GM19023 (cell line): ENCODE results near the gene AMBP.

Source experiments
- ATAC-seq: cut with Tn5 transposase; IDR thresholded peaks from one replicate; pipeline ENCODE4 v1.9.1; 2021; ENCODE audit warnings: mild to moderate bottlenecking, moderate library complexity; ENCODE audit not compliant: unreplicated experiment

AMBP gene

GRCh38 chr9:114033397-114034103, 44.5 kb downstream of the AMBP start:
- no peak for ATAC-seq

- no peak for ATAC-seq
Measured at GRCh38 chr9:114031948-114032840, 45.9 kb downstream of the AMBP start.

DNA sequence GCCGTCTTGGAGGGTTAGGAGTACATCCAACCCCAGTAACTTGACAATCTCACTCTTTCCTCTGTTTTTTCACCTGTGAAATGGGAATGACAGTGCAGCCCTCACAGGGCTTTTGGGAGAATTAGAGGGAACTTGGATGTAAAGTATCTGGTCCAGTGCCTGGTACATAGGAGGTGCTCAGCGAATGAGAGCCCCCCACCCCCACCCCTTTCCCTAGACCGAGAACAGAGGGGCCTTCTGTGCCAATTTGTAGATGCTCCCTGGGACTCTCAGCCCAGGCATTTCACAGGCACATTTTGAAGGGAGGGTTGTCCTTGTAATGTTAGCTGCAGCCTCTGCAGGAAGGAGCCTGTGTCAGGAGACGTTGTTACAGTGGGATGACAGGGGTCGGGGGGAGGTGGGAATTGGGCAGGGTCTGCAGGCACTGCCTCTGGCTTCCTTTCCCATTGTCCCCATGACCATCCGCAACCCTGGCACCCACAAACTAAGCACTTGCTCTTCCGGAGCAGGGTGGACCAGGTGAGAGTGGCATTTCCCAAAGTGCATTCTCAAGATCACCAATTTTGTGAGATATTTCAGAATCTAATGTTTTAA, 47.0 kb downstream of the AMBP start:
- ATAC-seq: no peak

DNA sequence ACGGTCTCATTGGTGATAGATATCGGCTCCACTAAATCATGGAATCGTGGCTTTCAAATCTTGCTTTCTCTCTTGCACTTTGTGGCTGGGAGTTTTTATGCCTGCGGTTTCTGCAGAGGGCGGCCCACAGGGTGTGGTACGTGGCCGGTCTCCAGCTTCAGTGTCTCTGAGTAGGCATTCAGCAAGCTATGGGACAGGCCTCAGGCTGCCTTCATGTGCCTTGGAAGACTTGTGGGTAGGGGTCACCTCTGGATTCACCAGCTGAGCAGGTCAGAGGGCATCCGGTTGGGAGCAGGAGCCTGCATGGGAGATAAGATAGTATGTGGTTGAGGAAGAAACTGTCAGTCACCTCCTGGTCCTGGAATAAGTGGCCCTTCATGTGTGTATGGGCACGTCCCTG, 47.7 kb downstream of the AMBP start:
- ATAC-seq: no peak

GRCh38 chr9:114029311-114030170, 48.6 kb downstream of the AMBP start:
- no peak for ATAC-seq

DNA sequence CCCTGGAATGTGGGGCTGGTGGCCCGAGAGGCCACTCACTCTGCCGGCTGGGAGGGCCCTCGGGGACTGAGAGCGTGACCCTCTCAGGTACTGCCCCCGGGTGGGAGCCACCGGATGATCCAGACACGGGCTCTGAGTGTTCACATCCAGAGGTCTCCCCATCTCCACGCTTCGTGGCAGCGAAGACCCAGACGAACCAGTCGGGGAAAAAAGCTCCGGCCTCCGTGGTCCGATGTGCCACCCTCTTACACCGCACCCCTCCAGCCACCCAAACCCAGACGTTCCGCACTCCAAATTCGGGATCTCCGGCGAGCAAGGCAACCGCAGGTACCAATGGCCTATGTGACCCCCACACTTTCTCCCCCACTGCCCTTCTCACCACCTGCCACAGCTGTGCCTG, 49.5 kb downstream of the AMBP start:
- no peak for ATAC-seq

DNA sequence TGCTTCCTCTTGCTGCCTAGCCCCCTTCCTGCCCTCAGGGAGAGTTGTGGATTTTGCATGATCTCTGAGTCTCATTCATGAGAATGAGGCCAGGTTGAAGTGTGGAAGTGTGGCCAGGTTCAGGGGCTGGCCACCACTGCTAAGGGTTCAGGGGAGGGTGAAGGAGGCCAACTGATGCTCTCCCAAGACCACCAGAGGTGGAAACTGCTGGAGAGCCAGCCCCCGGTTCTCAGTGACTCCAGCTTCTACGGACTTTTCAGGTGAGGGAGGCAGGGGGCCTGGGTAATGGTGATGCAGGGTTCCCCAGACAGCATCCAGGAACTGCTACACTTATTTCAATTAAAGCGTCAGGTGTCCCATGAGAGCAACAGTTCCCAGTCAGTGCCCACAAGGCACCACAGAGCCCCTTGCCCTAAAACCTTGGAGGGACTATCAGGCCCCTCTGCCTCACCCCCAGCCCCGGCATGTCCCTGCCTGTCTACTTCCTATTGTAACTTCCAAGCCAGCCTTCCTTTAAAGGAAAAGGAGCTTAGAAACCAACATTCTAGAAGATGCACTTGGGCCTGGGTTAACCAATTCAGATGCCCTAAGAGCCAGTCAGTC, 50.1 kb downstream of the AMBP start:
- no peak for ATAC-seq

DNA sequence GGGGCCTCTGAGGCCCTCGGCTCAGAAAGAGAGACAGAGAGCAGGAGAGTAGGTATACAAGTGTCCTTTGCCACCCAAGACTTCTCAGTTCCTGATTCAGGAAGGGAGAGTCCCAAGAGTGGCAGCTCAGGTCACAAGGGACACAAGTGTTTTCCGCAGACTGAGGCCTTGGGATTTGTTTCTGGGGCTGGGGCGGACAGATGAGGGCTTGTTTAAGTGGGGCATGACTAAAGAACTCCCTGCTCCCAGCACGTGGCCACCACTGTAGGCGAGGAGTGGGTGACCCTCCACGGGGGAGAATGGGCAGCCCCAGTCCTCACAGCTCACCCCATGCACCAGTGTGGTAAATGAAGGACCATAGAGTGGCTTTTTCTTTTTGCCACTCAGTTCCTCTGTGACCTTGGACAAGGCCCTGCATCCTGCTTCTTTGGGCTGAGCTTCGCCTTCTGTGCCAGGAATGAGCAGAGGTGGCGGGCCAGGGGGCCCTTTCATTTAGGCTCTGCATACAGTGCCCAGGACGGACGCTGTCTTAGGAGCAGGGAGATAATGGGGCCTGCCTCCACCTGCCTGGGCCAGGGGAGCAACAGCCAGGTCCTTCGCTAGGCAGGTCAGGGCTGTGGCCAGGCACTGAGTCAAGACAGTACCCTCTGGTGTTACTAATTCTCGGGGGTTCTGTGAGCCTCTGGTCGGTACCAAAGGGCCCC, 50.8 kb downstream of the AMBP start:
- no peak for ATAC-seq

- ATAC-seq: no peak
Measured at GRCh38 chr9:114026335-114026734, 51.8 kb downstream of the AMBP start.

- ATAC-seq: no peak
Measured at GRCh38 chr9:114025760-114026159, 52.3 kb downstream of the AMBP start.

DNA sequence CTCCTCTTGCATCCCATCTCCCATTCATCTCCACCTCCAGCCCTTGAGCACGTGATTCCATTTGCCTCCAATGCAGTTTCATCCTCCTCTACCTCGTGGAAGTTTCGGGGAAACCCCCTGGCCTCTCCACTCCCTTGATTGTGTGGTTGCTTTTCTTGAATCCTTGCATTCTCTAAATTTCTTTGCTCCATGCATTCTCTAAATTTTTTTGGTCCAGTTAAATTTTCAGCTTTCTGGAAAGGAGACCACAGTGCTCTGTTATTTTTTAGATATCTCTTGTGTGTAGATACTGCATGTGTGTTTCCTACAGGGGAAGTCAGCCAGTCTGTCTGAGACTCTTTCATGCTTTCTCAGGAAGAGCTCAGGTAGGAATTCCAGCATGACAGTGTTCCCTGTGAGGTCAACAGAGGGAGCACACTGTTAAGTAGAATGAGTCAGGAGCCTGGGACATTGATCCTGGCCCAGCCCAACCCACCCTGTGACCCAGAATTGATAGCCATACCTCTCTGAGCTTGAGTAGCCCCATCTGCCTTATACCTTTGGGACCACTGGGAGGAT, 52.8 kb downstream of the AMBP start:
- no peak for ATAC-seq

DNA sequence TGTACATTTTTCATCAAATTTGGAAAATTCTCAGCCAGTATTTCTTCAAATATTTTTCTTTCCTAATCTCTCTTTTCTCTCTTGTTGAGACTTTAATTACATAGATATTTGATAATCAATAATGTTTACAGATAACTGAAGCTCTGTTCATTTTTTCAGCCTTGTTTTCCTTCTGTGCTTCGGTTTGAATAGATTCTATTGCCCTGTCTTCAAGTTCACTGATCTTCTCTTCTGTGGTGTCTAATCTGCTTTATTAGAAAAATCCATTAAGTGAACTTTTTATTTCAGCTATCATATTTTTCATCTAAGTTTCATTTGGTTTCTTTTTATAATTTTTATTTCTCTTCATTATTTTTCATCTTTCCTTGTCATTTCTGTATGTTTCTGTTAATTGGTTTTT, 54.1 kb downstream of the AMBP start:
- no peak for ATAC-seq

DNA sequence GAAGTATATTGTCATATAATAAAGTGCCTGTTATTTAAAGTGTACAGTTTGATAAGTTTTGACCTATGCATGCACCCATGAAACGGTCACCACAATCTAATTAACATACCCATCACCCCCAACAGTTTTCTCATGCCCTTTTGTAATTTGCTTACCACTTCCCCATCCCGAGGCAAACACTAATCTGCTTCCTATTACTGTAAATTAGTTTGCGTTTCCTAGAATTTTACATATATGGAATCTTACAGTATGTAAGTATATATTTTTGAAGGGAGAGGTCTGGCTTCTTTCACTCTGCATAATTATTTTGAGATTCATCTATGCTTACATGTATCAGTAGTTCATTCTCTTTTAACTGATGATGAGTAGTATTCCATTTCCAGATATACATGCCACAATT, 56.5 kb downstream of the AMBP start:
- no peak for ATAC-seq

DNA sequence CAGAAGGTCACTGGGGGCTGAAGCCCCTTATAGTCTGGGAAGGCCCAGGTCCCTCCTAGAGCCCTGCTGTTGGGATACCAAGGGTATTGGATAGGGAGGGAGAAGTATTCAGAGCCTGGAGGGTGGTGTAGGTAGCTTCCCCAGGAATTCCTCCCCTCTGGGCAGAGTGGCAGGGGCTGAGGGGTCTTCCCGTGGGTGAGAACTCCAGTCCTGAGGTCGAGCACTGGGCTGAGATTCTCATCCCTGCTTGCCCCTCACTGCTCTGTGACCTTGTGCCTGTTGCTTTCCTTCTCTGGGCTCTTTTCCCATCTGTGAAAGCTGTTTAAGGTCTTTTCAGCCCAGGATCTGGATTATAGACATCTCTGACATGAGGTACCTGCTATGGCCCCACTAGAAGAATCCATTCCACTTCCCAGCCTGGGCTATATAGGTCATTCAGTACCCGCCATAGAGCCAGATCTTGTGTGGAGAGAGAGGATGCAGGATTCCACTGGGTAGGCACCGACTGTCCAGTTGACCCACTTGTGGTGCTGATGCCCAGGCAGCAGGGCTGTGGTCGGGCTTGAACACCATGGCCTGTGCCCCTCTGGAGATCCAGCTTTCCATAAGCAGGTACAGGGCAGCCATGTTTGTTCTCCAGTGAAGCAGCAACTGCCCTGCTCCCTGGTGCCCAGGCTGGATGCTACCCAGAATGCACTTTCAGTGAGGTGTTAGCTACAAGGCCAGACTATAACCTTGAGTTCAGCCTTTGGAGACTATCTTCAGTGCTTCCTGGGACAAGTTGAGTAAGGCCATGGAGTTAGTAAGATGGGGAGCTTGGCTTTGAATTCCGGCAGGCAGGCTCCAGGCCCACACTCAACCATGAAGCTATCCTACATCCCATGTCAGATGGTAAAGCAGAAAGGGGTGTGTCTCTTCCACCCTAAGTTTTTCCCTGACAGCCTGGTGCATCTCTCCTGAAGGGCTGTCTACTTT, 60.1 kb downstream of the AMBP start:
- ATAC-seq: no peak

GRCh38 chr9:114016629-114017423, 61.3 kb downstream of the AMBP start:
- no peak for ATAC-seq

GRCh38 chr9:114016101-114016500, 62.0 kb downstream of the AMBP start:
- no peak for ATAC-seq

DNA sequence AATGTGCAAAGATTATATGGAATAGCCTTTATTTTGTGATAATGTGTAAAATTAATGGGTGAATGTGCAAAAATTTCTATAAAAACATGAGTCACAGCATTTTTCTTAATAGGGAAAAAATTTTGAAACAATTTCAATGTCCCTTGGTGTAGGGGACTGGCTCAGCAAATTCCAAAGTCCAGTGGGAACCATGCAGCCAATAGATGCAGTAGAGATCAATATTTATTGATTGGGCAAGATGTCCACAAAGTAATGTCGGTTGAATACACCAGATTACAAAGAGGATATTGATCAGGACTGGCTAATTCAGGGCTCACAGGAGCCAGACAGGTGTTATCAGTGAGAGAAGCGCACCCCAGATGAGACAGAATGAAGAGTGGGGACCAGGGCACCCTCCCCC, 62.5 kb downstream of the AMBP start:
- ATAC-seq: no peak

GRCh38 chr9:114014044-114014443, 64.1 kb downstream of the AMBP start:
- ATAC-seq: no peak
